ENCODE results near the gene GABBR2.

The GABBR2 gene

DNA sequence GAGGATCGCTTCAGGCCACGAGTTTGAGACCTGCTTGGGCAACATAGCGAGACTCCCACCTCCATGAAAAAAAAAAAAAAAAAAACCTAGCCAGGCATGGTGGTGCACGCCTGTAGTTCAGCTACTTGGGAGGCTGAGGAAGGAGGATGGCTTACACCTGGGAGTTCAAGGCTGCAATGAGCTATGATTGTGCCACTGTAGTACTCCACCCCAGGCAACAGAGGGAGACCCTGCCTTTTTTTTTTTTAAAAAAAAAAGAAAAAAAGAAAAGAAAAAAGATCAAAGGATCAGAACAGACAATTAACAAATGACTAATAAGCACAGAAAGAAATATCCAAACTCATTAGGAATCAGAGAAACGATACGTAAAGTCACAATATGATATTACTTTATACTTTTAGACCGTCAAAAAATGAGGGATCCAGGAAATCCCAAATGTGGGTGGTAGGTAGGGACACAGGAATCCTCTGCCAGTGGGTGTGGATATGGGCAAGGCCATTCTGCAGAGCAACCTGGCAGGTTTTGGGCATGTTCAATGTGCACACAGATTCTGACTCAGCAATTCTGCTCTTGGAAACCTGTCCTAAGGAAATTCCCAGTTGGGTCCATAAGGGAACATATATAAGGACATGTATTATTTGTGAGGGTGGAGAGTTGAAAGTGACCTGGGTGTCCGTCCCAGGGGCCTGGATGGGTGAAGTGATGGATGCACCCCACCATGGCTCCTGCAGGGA, 308.6 kb downstream of the GABBR2 start:
- Histone ChIP-seq H3K36me3 (ENCODE audit: insufficient read depth, low read length) (no peaks in the 10 kb centered on the region), H3K4me3 (ENCODE audit: low read length) (no peak overlapping the region), H3K9ac (ENCODE audit: low read depth, low read length) (no peak overlapping the region), H3K4me1 (ENCODE audit: control insufficient read depth, insufficient read depth, low read length) (no peaks in the 10 kb centered on the region), H3K9me3 (replicated peaks; ENCODE audit: low read length) (no peaks in the 10 kb centered on the region), H3K27me3 (ENCODE audit: control insufficient read depth, insufficient read depth, low read length) (peaks cover 24% of the 10 kb centered on the region), H3K4me2 (ENCODE audit: low read length) (no peak overlapping the region)

DNA sequence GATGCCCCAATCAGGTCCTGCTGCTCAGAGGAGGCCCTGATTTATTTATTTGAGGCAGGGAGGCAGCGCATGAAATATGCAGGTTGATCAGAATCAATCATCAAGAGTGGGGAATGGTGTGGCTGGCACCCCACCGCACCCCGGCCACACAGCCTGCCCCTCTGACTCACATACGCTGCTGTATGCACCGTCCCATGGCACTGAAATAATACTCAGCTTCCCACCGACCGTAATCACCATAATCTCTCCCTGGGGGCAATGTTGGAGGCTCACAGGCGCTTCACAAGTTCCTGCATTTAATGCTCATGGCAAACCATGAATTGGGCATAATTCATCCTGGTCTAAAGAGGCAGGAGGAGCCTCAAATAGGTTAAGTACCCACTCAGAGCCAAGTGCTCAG, 312.1 kb downstream of the GABBR2 start:
- Histone ChIP-seq H3K4me2 (ENCODE audit: low read length) (no peak overlapping the region), H3K4me1 (ENCODE audit: control insufficient read depth, insufficient read depth, low read length) (no peaks in the 10 kb centered on the region), H3K9ac (ENCODE audit: low read depth, low read length) (no peak overlapping the region), H3K4me3 (ENCODE audit: low read length) (no peak overlapping the region), H3K36me3 (ENCODE audit: insufficient read depth, low read length) (no peaks in the 10 kb centered on the region), H3K9me3 (replicated peaks; ENCODE audit: low read length) (no peaks in the 10 kb centered on the region), H3K27me3 (ENCODE audit: control insufficient read depth, insufficient read depth, low read length) (peaks cover 21% of the 10 kb centered on the region)

DNA sequence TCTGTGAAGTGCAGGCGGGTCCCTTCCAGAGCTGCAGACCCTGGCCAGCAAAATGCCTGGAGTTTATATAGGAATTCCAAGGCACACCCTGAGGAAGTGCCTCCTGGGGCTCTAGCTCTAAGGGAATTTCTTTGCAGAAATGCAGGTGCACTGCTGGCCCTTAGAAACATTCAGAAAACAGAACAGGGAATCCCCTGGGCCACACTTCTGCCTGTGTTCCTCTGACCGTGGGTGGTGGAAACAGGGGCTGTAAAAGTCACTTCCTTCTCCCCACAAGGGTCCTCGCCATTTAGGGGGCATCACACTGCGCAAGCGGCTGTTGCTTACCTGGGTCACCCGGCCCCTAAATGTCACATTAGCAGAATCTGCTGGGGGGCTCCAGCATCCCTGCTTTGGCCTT, 312.5 kb downstream of the GABBR2 start:
- no peak overlapping the region for H3K4me3 ChIP-seq (ENCODE audit: low read length)

DNA sequence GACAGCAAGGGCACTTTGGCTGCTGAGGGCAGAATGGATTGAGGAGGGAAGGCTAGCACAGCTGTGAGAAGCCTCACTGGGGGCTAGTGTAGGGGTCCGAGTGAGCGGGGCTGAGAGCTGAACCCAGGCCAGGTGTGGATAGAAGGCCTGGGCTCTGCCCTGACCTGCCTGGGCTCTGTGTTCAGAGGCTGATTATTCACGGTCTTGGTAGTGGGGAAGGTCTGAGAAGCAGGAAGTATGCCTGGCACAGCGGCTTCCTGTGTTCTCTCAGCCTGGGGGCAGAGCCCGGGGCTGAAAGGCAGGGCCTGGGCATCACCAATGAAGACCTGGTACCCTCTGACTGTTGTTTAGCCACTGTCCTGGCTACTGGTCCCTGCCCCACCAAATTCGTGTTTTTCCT, 316.9 kb downstream of the GABBR2 start:
- Histone ChIP-seq H3K36me3 (ENCODE audit: insufficient read depth, low read length) (no peaks in the 10 kb centered on the region), H3K27me3 (ENCODE audit: control insufficient read depth, insufficient read depth, low read length) (peaks cover 12% of the 10 kb centered on the region), H3K4me3 (ENCODE audit: low read length) (no peak overlapping the region), H3K4me2 (ENCODE audit: low read length) (no peak overlapping the region), H3K4me1 (ENCODE audit: control insufficient read depth, insufficient read depth, low read length) (no peaks in the 10 kb centered on the region), H3K9me3 (replicated peaks; ENCODE audit: low read length) (no peaks in the 10 kb centered on the region), H3K9ac (ENCODE audit: low read depth, low read length) (no peak overlapping the region)

More for the DNA sequence above, 312.5 kb downstream of the GABBR2 start:
- H3K9ac ChIP-seq (ENCODE audit: low read depth, low read length), result no peak overlapping the region
- H3K4me1 ChIP-seq (ENCODE audit: control insufficient read depth, insufficient read depth, low read length), result no peaks in the 10 kb centered on the region
- H3K4me2 ChIP-seq (ENCODE audit: low read length), result no peak overlapping the region
- H3K27me3 ChIP-seq (ENCODE audit: control insufficient read depth, insufficient read depth, low read length), result peaks cover 21% of the 10 kb centered on the region
- H3K9me3 ChIP-seq (replicated peaks; ENCODE audit: low read length), result no peaks in the 10 kb centered on the region
- H3K36me3 ChIP-seq (ENCODE audit: insufficient read depth, low read length), result no peaks in the 10 kb centered on the region

DNA sequence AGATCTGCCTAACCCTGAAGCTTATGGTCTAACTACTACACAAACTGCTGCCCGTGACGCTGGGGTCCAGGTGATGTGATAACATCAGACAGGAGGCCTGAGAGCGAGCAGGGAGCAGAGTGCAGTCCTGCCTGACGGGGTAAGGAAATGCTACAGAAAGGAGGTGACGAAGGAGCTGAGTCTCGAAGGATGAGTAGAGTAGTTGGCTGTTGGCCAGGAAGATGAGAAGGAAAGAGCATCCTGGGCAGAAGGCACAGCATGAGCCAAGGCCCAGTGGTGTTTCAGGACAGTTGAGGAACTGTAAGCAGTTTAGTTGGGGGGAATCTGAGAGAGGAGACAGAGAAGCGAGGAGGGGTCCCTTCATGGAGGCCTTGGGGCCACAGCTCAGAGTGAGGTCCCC, 317.3 kb downstream of the GABBR2 start:
- Histone ChIP-seq H3K4me1 (ENCODE audit: control insufficient read depth, insufficient read depth, low read length) (no peaks in the 10 kb centered on the region), H3K4me3 (ENCODE audit: low read length) (no peak overlapping the region), H3K9me3 (replicated peaks; ENCODE audit: low read length) (no peaks in the 10 kb centered on the region), H3K4me2 (ENCODE audit: low read length) (no peak overlapping the region), H3K27me3 (ENCODE audit: control insufficient read depth, insufficient read depth, low read length) (peaks cover 11% of the 10 kb centered on the region), H3K36me3 (ENCODE audit: insufficient read depth, low read length) (no peaks in the 10 kb centered on the region), H3K9ac (ENCODE audit: low read depth, low read length) (no peak overlapping the region)

DNA sequence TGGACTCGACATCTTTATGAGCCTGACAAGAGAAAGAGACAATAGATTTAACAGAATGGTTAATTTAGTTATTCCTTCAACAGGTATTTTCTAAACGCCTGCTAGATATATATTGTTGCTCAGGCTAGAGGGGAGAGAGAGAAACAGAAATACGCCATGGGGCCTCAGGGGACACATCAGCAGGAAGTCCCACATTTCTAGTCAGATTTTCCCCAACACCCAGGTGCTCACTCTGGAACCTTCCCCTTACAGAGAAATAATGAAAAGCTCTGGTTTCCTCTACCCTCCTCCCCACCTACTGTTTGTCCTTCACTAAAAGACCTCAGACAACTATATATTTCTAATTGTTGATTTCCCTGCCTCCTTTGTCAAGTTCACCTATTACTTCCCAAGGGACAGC, 323.0 kb downstream of the GABBR2 start:
- H3K4me3 ChIP-seq (ENCODE audit: low read length), result no peak overlapping the region

DNA sequence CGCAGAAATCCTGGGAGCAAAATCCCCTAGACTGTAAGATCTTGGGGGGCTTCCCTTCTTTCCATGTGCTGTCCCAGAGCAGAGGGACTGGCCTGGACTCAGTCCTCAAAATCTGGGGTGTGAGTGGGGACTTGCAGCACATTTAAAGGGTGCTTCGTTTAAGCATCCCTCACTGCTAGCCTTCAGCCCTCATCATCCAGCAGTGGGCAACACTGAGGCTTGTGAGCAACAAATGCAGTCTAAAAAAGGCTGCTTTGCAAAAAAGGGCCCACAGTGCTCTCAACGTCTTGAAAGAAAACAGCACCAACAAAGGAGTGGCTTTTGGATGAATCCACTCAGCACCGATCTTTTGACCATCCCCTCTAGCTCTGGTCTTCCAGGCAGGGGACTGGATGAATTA, 325.0 kb downstream of the GABBR2 start:
- Histone ChIP-seq H3K36me3 (ENCODE audit: insufficient read depth, low read length) (no peaks in the 10 kb centered on the region), H3K9ac (ENCODE audit: low read depth, low read length) (no peak overlapping the region), H3K9me3 (replicated peaks; ENCODE audit: low read length) (no peaks in the 10 kb centered on the region), H3K4me1 (ENCODE audit: control insufficient read depth, insufficient read depth, low read length) (peaks cover 9% of the 10 kb centered on the region), H3K4me3 (ENCODE audit: low read length) (no peak overlapping the region), H3K27me3 (ENCODE audit: control insufficient read depth, insufficient read depth, low read length) (no peaks in the 10 kb centered on the region), H3K4me2 (ENCODE audit: low read length) (no peak overlapping the region)

More for the DNA sequence above, 323.0 kb downstream of the GABBR2 start:
- H3K9me3 ChIP-seq (replicated peaks; ENCODE audit: low read length), result no peaks in the 10 kb centered on the region
- H3K9ac ChIP-seq (ENCODE audit: low read depth, low read length), result no peak overlapping the region
- no peaks in the 10 kb centered on the region for H3K36me3 ChIP-seq (ENCODE audit: insufficient read depth, low read length)
- H3K4me2 ChIP-seq (ENCODE audit: low read length), result no peak overlapping the region
- no peaks in the 10 kb centered on the region for H3K4me1 ChIP-seq (ENCODE audit: control insufficient read depth, insufficient read depth, low read length)
- no peaks in the 10 kb centered on the region for H3K27me3 ChIP-seq (ENCODE audit: control insufficient read depth, insufficient read depth, low read length)

DNA sequence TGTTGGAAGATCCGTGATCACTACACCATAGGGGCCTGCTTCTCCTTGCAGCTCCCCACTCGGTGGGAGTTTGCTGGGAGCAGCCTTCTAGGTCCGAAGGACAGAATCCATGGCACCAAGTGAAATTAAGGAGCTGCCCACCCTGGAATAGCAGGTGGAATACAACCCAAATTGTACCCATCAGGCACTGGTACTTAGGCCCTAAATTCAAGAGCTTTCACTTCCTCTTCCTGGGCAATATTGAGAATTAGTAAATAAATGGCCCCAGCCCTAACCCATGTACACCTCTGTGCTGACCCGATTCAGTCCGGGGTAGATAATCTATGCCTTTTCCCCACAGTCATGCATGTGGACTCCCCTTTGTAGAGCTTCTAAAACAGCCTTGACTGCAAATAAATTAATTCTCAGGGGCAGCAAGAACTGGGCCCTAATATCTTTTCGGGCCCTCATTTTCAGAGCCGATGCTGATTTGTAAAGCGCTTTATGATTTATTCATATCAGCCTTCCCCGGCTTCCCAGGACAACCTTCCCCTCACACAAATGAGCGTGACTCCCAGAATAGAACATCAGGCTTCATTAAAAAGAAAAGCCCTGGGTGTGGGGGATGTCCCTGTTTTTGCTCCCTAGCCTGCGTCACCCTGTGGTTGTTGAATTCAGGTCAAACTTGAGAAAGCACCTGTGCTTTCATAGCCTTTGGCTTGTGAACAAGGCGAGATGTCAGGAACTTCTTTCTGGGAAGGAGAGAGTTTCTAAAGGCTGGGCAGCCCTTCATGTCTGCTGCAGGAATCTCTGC, 327.2 kb downstream of the GABBR2 start:
- no peak overlapping the region for H3K4me3 ChIP-seq (ENCODE audit: low read length)
- peaks cover 9% of the 10 kb centered on the region for H3K4me1 ChIP-seq (ENCODE audit: control insufficient read depth, insufficient read depth, low read length)
- no peak overlapping the region for H3K9ac ChIP-seq (ENCODE audit: low read depth, low read length)
- no peaks in the 10 kb centered on the region for H3K27me3 ChIP-seq (ENCODE audit: control insufficient read depth, insufficient read depth, low read length)
- H3K4me2 ChIP-seq (ENCODE audit: low read length), result no peak overlapping the region
- no peaks in the 10 kb centered on the region for H3K9me3 ChIP-seq (replicated peaks; ENCODE audit: low read length)
- H3K36me3 ChIP-seq (ENCODE audit: insufficient read depth, low read length), result no peaks in the 10 kb centered on the region

DNA sequence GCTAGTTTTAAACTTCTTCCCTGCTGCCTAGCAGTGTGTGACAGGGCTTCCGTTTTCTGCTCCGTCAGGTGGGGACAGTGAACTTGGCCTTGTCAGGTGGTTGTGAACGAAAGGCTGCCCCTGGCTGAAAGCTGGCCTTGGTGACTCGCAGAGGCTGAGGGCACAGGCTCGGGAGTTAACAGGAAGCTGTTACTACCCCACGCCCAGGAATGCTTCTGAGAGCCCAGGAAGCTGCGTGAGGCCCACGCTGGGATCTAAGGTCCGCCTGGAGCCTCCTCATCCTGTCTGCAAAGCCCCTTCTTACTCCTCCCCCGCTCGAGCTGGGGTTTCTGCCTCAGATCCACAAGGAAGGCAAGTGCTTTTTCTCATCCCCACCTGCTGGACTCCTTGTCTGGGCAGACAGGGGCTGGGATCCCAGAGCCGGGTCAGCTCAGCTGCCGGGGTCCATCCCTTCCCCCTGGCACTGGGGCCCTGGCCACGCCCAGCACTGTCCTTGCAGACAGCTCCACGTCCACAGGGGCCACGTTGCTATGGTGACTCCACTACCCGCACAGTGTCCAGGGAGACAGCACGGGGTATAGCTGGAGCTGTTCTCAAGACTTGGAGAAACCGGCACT, 328.6 kb downstream of the GABBR2 start:
- no peaks in the 10 kb centered on the region for H3K27me3 ChIP-seq (ENCODE audit: control insufficient read depth, insufficient read depth, low read length)
- peaks cover 18% of the 10 kb centered on the region for H3K4me1 ChIP-seq (ENCODE audit: control insufficient read depth, insufficient read depth, low read length)
- no peak overlapping the region for H3K4me3 ChIP-seq (ENCODE audit: low read length)
- H3K9me3 ChIP-seq (replicated peaks; ENCODE audit: low read length), result no peaks in the 10 kb centered on the region
- no peaks in the 10 kb centered on the region for H3K36me3 ChIP-seq (ENCODE audit: insufficient read depth, low read length)
- H3K9ac ChIP-seq (ENCODE audit: low read depth, low read length), result peak overlapping the region; percentile 15
- H3K4me2 ChIP-seq (ENCODE audit: low read length), result peak overlapping the region; percentile 38

DNA sequence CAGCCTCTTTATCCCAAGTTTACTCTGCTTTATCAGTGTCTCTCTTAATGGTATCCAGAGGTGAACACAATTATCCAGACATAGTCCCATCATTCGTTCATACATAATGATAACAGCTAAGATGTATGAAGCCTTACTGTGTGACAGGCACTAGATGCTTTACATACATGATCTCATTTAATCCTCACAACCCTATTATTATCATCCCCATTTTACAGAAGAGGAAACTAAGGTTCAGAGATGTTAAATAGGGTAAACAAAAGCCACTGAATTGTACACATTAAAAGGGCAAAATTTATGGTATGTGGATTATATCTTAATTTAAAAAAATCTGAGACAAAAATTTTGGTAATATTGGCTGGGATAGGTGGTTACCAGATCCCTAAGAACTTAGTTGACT, 329.2 kb downstream of the GABBR2 start:
- Histone ChIP-seq H3K4me2 (ENCODE audit: low read length) (no peak overlapping the region), H3K9me3 (replicated peaks; ENCODE audit: low read length) (no peaks in the 10 kb centered on the region), H3K27me3 (ENCODE audit: control insufficient read depth, insufficient read depth, low read length) (no peaks in the 10 kb centered on the region), H3K4me3 (ENCODE audit: low read length) (no peak overlapping the region), H3K36me3 (ENCODE audit: insufficient read depth, low read length) (no peaks in the 10 kb centered on the region), H3K4me1 (ENCODE audit: control insufficient read depth, insufficient read depth, low read length) (peaks cover 24% of the 10 kb centered on the region), H3K9ac (ENCODE audit: low read depth, low read length) (peak overlapping the region; percentile 15)

DNA sequence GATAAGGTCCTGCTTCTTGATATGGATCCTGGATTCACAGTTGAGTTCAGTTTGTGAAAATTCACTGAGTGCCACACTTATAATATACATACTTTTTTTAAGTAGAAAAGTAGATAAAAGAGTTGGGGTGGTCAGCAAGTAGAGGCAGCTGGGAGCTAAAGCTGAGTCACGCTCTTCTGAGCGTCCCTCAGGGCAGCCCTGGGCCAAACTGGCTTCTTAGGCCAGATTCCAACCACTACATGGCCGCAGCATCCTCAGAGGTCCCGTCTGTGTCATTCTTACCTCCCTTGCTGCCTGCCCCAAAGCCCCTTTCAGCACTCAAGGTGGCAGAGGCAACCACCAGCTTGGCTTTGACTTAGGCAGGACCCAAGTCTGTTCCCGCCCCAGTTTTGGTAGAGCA, 329.9 kb downstream of the GABBR2 start:
- Histone ChIP-seq H3K9me3 (replicated peaks; ENCODE audit: low read length) (no peaks in the 10 kb centered on the region), H3K27me3 (ENCODE audit: control insufficient read depth, insufficient read depth, low read length) (no peaks in the 10 kb centered on the region), H3K36me3 (ENCODE audit: insufficient read depth, low read length) (no peaks in the 10 kb centered on the region), H3K9ac (ENCODE audit: low read depth, low read length) (no peak overlapping the region), H3K4me1 (ENCODE audit: control insufficient read depth, insufficient read depth, low read length) (peaks cover 32% of the 10 kb centered on the region), H3K4me3 (ENCODE audit: low read length) (no peak overlapping the region), H3K4me2 (ENCODE audit: low read length) (no peak overlapping the region)

Data from skeletal muscle satellite cell (primary cell).